GM18907 (cell line): Measurements from ENCODE around the gene GLOD5.
"Not testable (repeated sequence)": the region's sequence is repeated elsewhere in the genome, so short reads cannot be mapped to it uniquely, and the experiment has no call there.

Experiments
- ATAC-seq: cut with Tn5 transposase; IDR thresholded peaks from one replicate; pipeline ENCODE4 v1.9.1; 2021; ENCODE audit warnings: mild to moderate bottlenecking, moderate library complexity; ENCODE audit not compliant: unreplicated experiment

Gene GLOD5

GRCh38 chrX:48792219-48792618, 30.7 kb downstream of the GLOD5 start:
- no peak for ATAC-seq

- no peak for ATAC-seq
Measured at GRCh38 chrX:48793935-48794334, 32.4 kb downstream of the GLOD5 start.

- no peak for ATAC-seq
Measured at GRCh38 chrX:48794340-48794910, 32.9 kb downstream of the GLOD5 start.

- ATAC-seq, result no peak
Measured at GRCh38 chrX:48794911-48795515, 33.5 kb downstream of the GLOD5 start.

- no peak for ATAC-seq
Measured at GRCh38 chrX:48798318-48798717, 36.8 kb downstream of the GLOD5 start.

- ATAC-seq, result no peak
Measured at GRCh38 chrX:48800574-48801279, 39.2 kb downstream of the GLOD5 start.

- ATAC-seq, result peak; percentile 87
Measured at GRCh38 chrX:48801280-48802088, 39.9 kb downstream of the GLOD5 start, which contains the start of gene HDAC6. HDAC6 (plus strand) TSS chrX:48802067; CDS start chrX:48802693, 626 bp downstream.

GRCh38 chrX:48802089-48802904, 40.8 kb downstream of the GLOD5 start:
- ATAC-seq, result peak; percentile 48

- ATAC-seq, result no peak
Measured at GRCh38 chrX:48802905-48803200, 41.3 kb downstream of the GLOD5 start.

GRCh38 chrX:48806081-48806480, 44.5 kb downstream of the GLOD5 start:
- no peak for ATAC-seq

GRCh38 chrX:48813644-48814043, 52.1 kb downstream of the GLOD5 start:
- ATAC-seq, result no peak

GRCh38 chrX:48814722-48815121, 53.2 kb downstream of the GLOD5 start:
- ATAC-seq, result no peak

- no peak for ATAC-seq
Measured at GRCh38 chrX:48815266-48815665, 53.7 kb downstream of the GLOD5 start.

GRCh38 chrX:48816014-48816810, 54.7 kb downstream of the GLOD5 start:
- no peak for ATAC-seq

GRCh38 chrX:48818098-48818497, 56.6 kb downstream of the GLOD5 start:
- ATAC-seq, result no peak

GRCh38 chrX:48818866-48819265, 57.3 kb downstream of the GLOD5 start:
- ATAC-seq, result no peak

- not testable (repeated sequence) for ATAC-seq
Measured at GRCh38 chrX:48819394-48819793, 57.8 kb downstream of the GLOD5 start.

- ATAC-seq, result no peak
Measured at GRCh38 chrX:48823053-48823452, 61.5 kb downstream of the GLOD5 start.
